Thyroid gland (tissue), 4 donors: ENCODE results near the gene C5orf22.

ENCODE experiments used
- CTCF ChIP-seq, 6 experiments: fragments of 200-600 bp in 3 of 6; fragments of 450-650 bp in 3 of 6; sonication (generic) in 3 of 6; IDR thresholded peaks; one replicate each; pipeline ENCODE4 v1.5.1; 2016 to 2019; ENCODE audit warnings: antibody characterized with exemption in 6 of 6, mild to moderate bottlenecking in 2 of 6, inconsistent platforms in 1 of 6, moderate library complexity in 1 of 6
- POLR2A ChIP-seq, 2 donors: fragments of 450-650 bp; IDR thresholded peaks; one replicate each; pipeline ENCODE4 v1.6.1; 2017; ENCODE audit warnings: antibody characterized with exemption in 2 of 2, mild to moderate bottlenecking in 2 of 2, moderate library complexity in 1 of 2

GRCh38 chr5:31516802-31517201 is 15.3 kb upstream of the C5orf22 start:
- TF ChIP-seq CTCF (IDR thresholded peaks at IDR 0.05) (no peak), POLR2A (IDR thresholded peaks at IDR 0.05) (no peak)
